MG63 (cell line): Measurements from ENCODE around the gene DCAF8L2. TPM values are rescaled to one million over a fixed set of nuclear protein-coding genes. Genes with fewer than 3 reads are reported as not detected.
"Not testable (repeated sequence)": the region's sequence is repeated elsewhere in the genome, so short reads cannot be mapped to it uniquely, and the experiment has no call there.

Experiments used
- DNase-seq: peaks from one replicate; pipeline ENCODE4 v3.0.0-alpha.2; 2020
- H3K27me3 ChIP-seq: fragments of 250-450 bp; sonication (Bioruptor Pico); 2 replicates; pipeline ENCODE4 v1.5.1; 2020; ENCODE audit warnings: mild to moderate bottlenecking, moderate library complexity
- H3K36me3 ChIP-seq: fragments of 250-450 bp; sonication (Bioruptor Pico); 2 replicates; pipeline ENCODE4 v1.5.1; 2020; ENCODE audit warnings: mild to moderate bottlenecking, moderate library complexity
- H3K4me3 ChIP-seq: fragments of 250-450 bp; sonication (Bioruptor Pico); 2 replicates; pipeline ENCODE4 v1.5.1; 2020; ENCODE audit warnings: mild to moderate bottlenecking, moderate library complexity
- H3K9me3 ChIP-seq: fragments of 250-450 bp; sonication (Bioruptor Pico); 2 replicates; pipeline ENCODE4 v1.5.1; 2020; ENCODE audit warnings: mild to moderate bottlenecking, moderate library complexity
- total RNA-seq: library from RNA; depleted of rRNA; stranded (reverse); fragments of >200 nt; shearing (Covaris generic); gene quantifications from 2 replicates; pipeline ENCODE4 v1.2.3, GENCODE V29; 2014; ENCODE audit warnings: low replicate concordance

Gene DCAF8L2
- total RNA-seq, 1 experiment from 2014 or later, result not detected

DNA sequence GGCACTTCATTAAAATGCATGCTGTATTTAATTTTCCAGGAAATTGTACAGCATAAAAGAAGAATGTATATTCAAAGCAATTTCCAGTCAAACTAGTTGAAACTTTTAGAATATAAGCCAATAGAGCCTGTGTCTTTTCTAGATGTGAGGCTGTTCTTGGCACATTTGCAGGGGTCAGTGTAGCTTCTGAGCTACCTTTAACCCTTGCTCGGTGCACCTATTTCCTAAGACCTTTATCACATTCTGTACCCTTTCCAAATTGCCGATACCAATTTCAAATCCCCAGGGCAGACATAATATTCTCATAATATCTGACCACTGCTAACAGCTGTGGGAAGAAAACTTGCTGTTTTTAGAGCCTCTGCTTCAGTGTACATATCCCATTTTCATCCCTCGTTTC lies 43.2 kb downstream of the DCAF8L2 start:
- no peaks in the 10 kb centered on the region for H3K36me3 ChIP-seq
- no peaks in the 10 kb centered on the region for H3K27me3 ChIP-seq
- H3K9me3 ChIP-seq, result no peaks in the 10 kb centered on the region
- H3K4me3 ChIP-seq, result no peak overlapping the region
- DNase-seq, result no peak

DNA sequence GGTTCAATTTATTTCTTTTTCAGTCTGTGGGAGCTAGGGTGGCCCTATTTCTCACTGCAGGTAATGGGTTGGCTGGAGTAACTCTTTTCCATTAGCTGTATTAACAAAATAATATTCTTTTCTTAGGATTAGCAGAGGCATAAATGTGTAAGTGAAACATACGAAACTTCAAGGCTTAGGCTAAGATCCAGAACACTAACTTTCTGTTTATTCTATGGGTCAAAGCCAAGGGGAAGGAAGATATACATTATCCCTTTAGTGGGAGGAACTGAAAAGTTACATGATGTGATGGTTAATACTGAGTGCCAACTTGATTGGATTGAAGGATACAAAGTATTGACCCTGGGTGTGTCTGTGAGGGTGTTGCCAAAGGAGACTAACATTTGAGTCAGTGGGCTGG lies 66.4 kb downstream of the DCAF8L2 start:
- no peaks in the 10 kb centered on the region for H3K9me3 ChIP-seq
- no peak for DNase-seq

DNA sequence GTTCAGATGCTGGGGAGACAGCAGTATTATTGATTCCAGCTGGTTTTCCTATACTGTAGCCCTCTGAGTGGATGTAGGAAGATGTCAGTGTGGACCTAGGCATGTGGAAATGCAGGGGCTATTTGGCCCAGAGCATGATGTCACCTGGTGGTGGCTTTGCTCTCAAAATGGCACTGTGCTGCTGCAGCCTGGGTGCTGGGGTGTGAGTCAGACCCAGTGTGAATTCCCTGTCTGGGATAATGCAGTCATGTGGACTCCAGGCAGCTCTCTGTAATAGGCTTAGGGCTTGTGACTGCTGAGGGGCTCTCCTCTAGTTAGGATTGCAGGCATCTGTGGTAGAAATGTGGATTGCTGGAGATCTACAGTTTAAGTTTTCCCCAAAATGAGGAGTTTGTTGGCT lies 70.7 kb downstream of the DCAF8L2 start:
- Histone ChIP-seq H3K4me3 (no peak overlapping the region), H3K27me3 (no peaks in the 10 kb centered on the region), H3K36me3 (no peaks in the 10 kb centered on the region), H3K9me3 (no peaks in the 10 kb centered on the region)
- peak; percentile 0 for DNase-seq

More for the DNA sequence above, 66.4 kb downstream of the DCAF8L2 start:
- H3K27me3 ChIP-seq, result no peaks in the 10 kb centered on the region
- H3K4me3 ChIP-seq, result no peak overlapping the region
- no peaks in the 10 kb centered on the region for H3K36me3 ChIP-seq

DNA sequence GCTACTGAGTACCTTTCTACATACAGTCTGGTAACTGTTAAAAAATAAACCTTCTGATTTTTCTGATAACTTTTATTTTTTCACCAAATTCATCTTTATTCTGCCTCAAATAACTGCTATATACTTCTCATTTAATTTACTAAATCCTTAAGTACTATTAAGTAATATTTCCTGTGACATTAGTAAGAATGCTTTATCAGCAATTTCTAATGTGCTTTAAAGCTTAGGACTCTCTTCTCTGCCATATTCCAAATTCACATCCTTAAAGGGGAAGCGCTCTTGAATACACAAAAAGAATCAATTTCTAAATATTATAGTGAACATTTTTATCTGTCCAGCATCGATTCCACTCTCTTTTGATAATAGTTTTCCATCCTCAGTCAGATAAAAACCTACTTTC lies 81.1 kb downstream of the DCAF8L2 start:
- Histone ChIP-seq H3K27me3 (no peaks in the 10 kb centered on the region), H3K4me3 (no peak overlapping the region), H3K36me3 (no peaks in the 10 kb centered on the region), H3K9me3 (no peaks in the 10 kb centered on the region)
- no peak for DNase-seq

DNA sequence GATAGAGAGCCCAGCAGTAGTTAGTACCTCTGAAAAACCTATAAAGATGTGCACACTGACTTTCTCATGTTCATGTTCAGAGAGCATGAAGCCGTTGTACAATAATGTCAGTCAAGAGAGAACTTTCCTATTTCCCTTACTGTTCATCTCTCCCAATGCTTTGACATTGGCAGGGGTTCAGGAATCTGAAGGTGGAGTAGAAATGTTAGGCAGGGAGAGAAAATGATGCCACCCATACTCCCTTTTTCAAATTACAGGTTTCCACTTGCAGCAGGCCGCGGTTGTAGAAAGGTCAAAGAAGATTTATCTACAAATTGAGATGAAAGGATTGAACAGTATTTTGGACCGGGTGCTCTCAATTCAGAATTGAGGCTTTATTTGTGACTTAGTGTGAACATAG lies 84.3 kb downstream of the DCAF8L2 start:
- no peaks in the 10 kb centered on the region for H3K36me3 ChIP-seq
- DNase-seq, result no peak
- H3K4me3 ChIP-seq, result no peak overlapping the region
- H3K9me3 ChIP-seq, result no peaks in the 10 kb centered on the region
- H3K27me3 ChIP-seq, result no peaks in the 10 kb centered on the region

DNA sequence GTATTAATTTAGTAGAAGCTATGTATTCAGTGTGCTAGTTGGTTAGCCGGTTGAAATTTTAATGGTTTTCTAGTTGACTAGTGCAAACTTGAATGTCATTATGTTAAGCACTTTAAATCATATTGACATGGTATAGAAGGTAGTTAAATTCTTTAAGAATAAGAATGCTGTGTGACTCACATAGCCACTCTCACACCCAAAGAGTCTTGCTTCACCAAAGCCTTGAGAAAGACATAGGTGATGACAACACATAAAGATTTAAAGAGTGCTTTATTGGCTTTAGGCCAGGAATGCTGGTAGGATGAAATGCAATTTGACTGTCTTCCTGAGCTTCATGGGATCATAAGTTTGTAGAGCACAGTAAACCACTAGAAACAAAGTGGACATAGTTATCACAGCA lies 85.3 kb downstream of the DCAF8L2 start:
- H3K27me3 ChIP-seq, result no peaks in the 10 kb centered on the region
- H3K36me3 ChIP-seq, result no peaks in the 10 kb centered on the region
- H3K4me3 ChIP-seq, result no peak overlapping the region
- no peak for DNase-seq
- no peaks in the 10 kb centered on the region for H3K9me3 ChIP-seq

DNA sequence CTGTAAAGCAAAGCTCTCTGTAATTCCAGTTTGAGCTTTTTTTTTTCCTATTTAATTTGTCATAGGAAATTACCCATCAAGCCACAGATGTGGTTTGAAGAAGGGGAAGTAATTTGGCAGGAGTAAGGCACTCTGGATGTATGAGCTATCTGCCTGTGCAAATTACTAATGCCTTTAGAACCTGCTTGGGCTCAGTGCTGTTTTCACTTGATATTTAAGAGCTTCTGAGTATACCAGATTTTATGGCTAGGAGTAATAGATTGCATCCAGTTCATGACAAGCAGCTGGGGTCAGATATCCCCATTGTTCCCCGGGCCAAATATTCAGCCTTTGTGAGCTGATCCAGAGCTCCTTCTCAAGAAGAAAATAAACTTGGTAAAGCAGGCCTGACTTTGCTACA lies 89.1 kb downstream of the DCAF8L2 start:
- DNase-seq, result peak; percentile 2

DNA sequence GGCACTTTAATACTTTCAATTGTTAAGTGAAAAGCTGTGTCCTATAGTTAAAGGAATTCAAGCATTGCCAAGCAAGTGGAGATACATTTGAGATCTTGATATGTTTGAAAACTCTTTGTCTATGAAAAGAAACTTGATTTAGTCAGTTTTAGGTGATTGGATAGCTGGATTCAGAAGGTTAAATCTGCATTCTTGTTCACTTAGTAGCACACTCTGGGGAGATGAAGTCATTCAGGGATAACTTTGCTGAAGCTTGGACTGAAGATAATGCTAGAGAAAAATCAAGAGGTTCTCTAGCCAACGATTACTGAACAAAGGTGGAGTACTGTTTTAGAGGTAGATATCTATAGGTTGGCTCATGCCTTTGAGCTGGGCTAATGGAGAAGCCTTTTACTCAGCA lies 90.6 kb downstream of the DCAF8L2 start:
- no peaks in the 10 kb centered on the region for H3K27me3 ChIP-seq
- no peaks in the 10 kb centered on the region for H3K9me3 ChIP-seq
- no peaks in the 10 kb centered on the region for H3K36me3 ChIP-seq
- no peak overlapping the region for H3K4me3 ChIP-seq
- no peak for DNase-seq

More for the DNA sequence above, 89.1 kb downstream of the DCAF8L2 start:
- no peak overlapping the region for H3K4me3 ChIP-seq
- H3K27me3 ChIP-seq, result no peaks in the 10 kb centered on the region
- H3K9me3 ChIP-seq, result no peaks in the 10 kb centered on the region
- no peaks in the 10 kb centered on the region for H3K36me3 ChIP-seq

DNA sequence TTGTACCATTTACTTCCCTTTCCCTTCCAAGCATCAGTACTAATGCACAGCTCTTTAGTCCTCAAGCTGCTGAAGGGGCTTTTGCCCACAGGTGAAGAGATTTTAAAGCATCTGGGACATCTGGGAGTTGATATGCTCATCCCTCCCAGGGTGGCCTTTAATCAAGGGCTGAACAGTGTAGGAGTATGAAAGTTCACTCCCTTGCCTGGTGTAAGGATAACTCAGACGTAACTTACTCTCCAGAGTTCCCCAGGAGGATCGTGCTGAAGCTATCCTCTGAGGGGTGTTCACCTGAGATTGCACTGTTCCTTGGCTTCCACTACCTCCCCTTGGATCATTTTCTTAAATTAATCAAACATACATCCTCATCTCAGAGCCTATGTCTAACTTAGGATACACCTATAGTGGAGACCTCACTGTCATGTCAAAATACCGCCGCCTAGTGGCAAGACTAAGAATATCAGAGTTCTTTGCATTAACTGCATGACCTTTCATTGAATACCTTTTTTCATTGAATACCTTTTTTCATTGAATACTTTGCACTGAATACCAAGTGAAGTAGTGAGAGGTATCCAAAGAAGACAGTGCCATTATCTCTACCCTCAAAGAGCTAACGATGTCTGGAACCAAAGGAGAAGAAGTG lies 93.5 kb downstream of the DCAF8L2 start:
- H3K36me3 ChIP-seq, H3K27me3 ChIP-seq, DNase-seq, H3K4me3 ChIP-seq, H3K9me3 ChIP-seq: not testable (repeated sequence)

DNA sequence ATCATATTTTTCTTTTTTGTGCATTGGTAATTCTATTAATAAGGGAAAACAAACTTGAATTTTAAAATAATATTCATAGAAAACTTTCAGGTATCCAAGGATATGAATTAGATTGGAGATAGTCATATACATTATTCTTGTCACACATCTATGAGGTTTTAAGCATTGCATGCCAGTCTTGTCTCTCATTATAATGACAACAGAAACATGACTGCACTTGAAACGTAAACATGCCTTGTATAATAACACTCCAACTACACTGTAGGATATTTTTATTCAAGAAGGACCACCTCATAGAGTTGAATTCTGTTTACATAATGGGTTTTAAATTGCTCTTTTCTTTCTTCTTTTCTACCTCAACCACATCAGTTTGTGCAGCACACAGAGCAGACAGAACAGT lies 104.5 kb downstream of the DCAF8L2 start:
- Histone ChIP-seq H3K36me3 (no peaks in the 10 kb centered on the region), H3K9me3 (no peaks in the 10 kb centered on the region), H3K4me3 (no peak overlapping the region), H3K27me3 (no peaks in the 10 kb centered on the region)
- DNase-seq, result no peak

DNA sequence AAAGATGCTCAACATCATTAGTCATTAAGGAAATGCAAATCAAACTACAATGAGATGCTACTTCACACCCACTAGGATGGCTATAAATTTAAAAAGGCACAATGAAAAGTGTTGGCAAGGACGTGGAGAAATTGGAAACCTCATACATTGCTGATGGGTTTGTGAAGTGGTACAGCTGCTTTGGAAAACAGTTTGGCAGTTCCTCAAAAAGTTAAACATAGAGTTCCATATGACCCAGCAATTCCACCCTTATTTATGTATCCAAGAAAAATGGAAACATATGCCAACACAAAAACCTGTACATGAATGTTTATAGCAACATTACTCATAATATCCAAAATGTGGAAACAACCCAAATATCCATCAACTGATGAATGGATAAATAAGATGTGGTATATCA lies 116.4 kb downstream of the DCAF8L2 start:
- Histone ChIP-seq H3K9me3 (no peaks in the 10 kb centered on the region), H3K36me3 (no peaks in the 10 kb centered on the region), H3K4me3 (no peak overlapping the region), H3K27me3 (no peaks in the 10 kb centered on the region)
- peak; percentile 2 for DNase-seq

DNA sequence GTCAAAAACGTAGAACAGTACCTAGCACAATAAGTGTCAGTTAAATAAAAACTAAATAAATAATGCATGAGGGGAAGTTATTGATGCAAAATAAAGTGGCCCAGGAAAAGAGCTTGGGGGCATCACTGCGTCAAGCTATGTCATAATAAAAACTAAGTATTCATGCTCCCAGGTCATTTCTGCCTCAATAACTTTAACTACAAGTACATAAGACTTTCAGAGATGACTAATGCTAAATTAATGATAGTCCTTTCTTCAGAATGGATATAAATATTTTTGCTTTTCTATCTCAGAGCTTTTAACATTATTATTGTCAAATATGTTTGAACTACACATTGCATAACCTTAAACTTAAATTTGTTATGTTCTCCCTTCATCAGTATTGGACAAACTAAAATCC lies 125.5 kb downstream of the DCAF8L2 start:
- Histone ChIP-seq H3K27me3 (no peaks in the 10 kb centered on the region), H3K4me3 (no peak overlapping the region)
- no peak for DNase-seq

DNA sequence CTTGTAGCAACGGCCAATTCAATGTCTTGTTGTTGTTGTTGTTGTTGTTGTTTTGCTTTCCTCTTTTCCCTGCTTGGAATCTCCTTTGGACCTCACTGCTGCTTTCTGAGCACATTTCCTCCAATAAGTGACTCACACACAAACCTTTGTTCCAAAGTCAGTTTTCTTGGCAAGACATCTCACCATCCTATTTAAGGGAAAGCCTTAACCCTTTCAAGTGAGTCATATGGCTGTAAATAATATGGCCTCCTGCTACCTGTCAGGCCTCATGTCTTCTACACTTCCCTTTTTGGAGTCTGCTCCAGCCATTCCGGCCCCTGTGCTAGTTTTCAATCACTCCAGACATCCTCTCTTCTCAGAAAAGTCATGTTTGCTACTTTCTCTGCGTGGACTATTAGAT lies 138.1 kb downstream of the DCAF8L2 start:
- Histone ChIP-seq H3K27me3 (no peaks in the 10 kb centered on the region), H3K9me3 (no peaks in the 10 kb centered on the region), H3K36me3 (no peaks in the 10 kb centered on the region), H3K4me3 (no peak overlapping the region)
- DNase-seq, result no peak

More for the DNA sequence above, 125.5 kb downstream of the DCAF8L2 start:
- Histone ChIP-seq H3K9me3 (no peaks in the 10 kb centered on the region), H3K36me3 (no peaks in the 10 kb centered on the region)

DNA sequence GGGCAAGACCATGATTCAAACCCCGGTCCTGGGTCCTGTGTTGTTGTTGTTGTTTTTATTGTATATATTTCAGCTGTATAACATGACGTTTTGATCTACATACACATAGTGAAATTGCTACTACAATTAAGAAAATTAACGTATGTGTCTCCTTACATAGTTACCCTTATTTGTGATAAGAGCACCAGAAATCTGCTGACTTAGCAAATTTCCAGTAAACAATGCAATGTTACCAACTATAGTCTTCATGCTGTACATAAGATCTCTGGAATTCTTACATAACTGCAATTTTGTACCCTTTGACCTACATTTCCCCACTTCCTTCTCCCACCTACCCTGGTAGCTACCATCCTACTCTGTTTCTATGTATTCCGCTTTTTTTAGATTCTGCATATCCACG lies 141.8 kb downstream of the DCAF8L2 start:
- H3K4me3 ChIP-seq, result no peak overlapping the region
- no peaks in the 10 kb centered on the region for H3K9me3 ChIP-seq
- no peaks in the 10 kb centered on the region for H3K27me3 ChIP-seq
- H3K36me3 ChIP-seq, result no peaks in the 10 kb centered on the region
- DNase-seq, result no peak

DNA sequence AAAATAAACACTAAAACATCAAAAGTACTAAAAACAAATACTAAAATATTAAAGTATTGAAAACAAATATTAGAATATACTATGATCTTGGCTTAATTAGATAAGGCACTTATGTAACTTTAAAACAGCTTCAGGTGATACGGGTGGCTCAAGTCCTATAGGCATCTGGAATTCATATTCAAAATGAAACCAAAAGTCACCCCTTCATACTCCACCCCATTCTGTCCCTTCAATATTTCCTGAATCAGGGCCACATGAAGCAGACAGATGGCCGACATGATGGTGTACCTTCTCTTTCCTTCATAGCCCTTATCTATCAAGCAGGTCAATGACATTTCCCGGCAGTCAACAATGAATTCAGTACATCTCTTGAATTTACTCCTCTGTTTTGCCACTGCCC lies 145.8 kb downstream of the DCAF8L2 start:
- Histone ChIP-seq H3K4me3 (no peak overlapping the region), H3K36me3 (no peaks in the 10 kb centered on the region), H3K9me3 (no peaks in the 10 kb centered on the region), H3K27me3 (no peaks in the 10 kb centered on the region)
- DNase-seq, result no peak

DNA sequence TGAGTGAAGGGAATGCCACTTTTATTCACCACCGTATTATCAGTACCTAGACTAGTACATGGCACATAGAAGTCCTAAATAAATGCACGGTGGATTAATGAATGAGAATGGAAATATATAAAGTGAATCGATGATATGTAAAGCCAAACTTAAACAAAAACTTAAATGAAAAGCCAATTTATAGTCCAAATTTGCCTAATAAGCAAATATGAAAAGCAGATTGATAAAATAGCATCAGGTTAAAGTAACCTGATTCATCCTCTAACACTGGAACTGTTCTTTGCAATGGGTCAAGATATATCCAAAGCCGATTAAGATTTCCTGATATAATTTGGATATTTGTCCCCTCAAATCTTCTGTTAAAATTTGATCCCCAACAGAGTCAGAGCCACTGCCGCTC lies 150.8 kb downstream of the DCAF8L2 start:
- no peak overlapping the region for H3K4me3 ChIP-seq
- DNase-seq, result no peak
- no peaks in the 10 kb centered on the region for H3K9me3 ChIP-seq
- no peaks in the 10 kb centered on the region for H3K27me3 ChIP-seq
- no peaks in the 10 kb centered on the region for H3K36me3 ChIP-seq

DNA sequence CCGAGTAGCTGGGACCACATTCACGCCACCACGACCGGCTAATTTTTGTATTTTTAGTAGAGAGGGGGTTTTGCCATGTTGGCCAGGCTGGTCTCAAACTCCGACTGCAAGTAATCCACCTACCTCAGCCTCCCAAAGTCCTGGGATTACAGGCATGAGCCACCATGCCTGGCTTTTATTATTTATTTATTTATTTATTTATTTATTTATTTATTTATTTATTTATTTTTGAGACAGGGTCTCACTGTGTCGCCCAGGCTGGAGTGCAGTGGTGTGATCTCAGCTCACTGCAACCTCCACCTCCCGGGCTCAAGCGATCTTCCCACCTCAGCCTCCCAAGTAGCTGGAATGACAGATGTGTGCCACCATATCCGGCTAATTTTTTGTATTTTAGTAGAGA lies 153.4 kb downstream of the DCAF8L2 start:
- H3K27me3 ChIP-seq, H3K9me3 ChIP-seq, DNase-seq, H3K36me3 ChIP-seq, H3K4me3 ChIP-seq: not testable (repeated sequence)

DNA sequence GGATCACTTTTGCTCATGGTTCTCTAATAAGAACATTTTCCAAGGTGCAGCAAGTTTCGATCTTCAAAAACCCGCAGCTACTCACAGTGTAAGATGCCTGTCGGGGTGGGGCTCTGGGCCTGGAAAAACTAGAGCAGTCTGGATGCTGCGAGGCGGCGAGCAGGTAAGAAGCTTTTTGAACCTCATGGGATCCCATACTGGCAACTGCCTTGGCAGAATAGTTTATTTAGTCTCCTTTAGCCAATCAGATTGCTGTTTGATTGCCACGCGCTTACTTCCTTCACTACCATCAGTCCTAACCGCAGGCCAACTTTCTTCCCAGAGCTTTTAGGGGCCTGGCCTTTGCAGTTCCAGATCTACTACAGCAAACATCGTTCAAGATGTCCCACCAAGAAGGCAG lies 156.4 kb downstream of the DCAF8L2 start:
- Histone ChIP-seq H3K27me3 (no peaks in the 10 kb centered on the region), H3K9me3 (no peaks in the 10 kb centered on the region), H3K4me3 (no peak overlapping the region), H3K36me3 (no peaks in the 10 kb centered on the region)
- DNase-seq, result no peak

DNA sequence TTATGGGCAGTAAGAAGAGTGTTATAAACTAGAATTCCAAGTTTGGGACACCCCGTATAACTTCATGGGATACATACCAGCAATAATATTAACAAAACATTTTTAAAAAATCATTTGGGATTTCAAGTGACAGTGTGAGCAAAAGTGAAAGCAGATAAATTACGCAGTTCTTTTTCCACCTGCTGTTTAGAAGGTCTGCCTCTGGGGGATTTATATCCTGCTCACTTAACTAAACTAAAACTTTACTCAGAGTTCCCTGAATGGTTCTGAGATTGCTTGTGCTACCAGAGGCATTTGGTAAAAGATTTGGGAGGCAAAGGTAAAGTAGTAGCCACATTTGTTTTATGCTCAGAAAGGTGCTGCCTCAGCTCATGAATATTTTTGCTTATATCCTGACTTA lies 160.2 kb downstream of the DCAF8L2 start:
- H3K27me3 ChIP-seq, H3K36me3 ChIP-seq, H3K4me3 ChIP-seq, DNase-seq, H3K9me3 ChIP-seq: not testable (repeated sequence)
